Iris pigment epithelial cell (primary cell): ENCODE results near the gene NAP1L1.

ENCODE experiments used
- DNase-seq: peaks from one replicate; pipeline ENCODE4 v3.0.0-alpha.2; 2011; ENCODE audit warnings: low read depth

The NAP1L1 gene

DNA sequence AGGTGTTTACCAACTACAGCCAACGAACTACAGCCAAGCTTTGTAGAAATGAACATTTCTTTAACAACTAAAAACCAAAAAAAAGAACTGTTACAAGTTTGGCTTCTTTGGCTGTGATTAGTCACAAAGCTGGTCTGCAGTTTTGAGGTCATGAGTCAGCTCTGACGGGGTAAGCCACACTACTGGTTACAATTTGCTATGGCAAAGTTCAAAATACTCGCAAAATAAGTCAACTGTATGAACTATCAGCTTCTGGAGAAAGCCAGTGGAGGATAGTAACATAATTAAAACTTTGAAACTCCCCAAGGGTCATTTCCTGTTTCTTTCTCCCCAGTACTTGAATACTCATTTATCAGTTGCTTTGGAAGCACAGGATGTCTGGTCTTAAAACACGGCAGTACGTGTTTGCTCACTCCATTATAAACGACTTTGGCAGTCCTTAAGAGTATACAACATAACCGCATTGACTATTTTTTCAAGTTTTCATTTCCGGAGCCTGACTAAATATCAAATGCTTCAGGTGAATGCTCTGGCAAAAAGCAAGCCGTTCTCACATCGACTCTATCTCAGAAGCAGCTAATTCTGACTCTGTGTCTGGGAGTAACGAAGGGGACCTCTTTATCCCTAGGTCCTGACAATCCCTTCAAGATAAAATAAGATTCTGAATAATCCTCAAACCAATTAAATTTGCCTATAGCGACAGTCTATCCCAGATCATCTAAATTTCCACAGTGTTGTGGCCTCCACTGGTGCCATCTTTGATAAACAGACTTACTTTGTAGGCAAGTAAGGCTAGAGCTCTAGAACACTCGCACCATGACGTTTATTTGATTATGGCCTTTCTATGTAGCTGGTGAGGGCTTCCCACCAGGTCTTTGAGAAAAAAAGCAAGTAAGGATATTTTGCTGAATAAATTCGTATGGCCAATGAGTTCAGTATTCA lies 63.5 kb downstream of the NAP1L1 start:
- peak; percentile 98 for DNase-seq

DNA sequence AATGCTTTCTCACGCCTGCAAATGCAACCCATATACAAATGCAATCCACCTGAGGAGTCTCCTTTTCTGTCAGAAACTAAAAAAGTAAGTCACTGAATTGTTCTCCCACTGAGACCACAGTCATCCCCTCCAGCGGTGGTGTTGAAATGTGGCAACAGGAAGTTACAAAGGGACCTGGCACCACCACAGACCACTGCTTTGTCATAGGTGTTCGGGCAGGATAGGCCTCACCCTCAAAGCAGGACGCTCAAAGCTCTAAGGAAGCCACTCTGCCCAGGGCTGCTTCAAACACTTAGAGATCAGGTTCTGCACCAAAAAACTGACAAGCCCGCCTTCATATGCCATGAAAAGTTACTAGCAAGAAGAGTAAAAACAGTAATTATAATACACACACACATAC lies 64.2 kb downstream of the NAP1L1 start:
- peak; percentile 70 for DNase-seq

DNA sequence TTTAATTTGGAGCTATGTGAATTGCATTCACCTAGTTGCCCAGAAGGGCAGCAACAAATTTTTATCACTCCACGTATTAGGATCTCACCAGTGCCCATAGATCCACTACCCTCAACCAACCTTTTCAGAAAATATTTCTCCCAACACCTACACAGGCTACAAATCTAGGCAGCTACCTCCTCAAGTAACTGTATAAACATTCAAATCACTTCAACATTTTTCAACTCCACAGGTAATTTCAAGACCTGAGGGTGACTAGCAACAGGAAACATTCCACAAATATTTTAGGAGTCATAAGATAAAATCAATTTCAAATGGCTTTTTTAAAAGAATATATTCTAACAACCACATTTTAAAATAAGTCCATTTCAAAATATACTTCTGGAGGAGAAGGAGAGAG lies 65.8 kb downstream of the NAP1L1 start:
- no peak for DNase-seq

DNA sequence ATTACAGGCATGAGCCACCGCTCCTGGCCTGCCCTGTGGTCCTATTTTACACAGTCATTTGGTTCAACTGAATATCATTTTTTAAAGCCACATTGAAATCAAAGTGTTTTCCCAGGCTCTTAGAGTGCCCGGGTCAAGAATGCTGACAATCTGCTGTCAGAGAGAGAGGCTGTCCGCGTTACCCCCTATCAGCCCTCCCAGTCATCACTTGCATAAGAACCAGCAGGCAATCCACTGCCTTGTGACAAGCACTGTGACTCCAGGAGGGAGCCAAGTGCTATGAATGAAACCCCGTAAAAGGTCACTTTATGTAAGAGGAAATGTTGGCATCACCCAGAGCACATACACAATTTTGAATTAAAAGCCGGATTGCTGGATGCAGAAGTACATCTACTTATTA lies 66.4 kb downstream of the NAP1L1 start:
- peak; percentile 75 for DNase-seq

DNA sequence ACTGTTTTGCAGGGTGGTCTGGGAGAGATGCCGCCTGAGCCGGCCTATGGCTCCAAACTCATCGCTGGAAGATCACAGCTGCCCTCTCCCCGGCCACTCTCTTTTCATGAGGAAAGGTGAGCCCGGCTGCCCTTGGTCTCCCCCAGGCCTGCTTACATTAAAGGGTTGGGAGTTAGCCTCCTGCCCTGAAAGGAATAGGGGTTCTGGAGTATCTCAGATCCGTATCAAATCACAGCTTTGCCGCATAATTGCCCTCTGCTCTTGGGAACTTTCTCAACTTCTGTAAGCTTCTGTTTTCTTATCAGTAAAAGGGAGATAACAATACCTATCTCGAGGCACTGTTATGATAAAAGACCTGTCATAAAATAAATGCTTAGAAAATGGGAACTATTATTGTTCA lies 70.5 kb downstream of the NAP1L1 start:
- no peak for DNase-seq

DNA sequence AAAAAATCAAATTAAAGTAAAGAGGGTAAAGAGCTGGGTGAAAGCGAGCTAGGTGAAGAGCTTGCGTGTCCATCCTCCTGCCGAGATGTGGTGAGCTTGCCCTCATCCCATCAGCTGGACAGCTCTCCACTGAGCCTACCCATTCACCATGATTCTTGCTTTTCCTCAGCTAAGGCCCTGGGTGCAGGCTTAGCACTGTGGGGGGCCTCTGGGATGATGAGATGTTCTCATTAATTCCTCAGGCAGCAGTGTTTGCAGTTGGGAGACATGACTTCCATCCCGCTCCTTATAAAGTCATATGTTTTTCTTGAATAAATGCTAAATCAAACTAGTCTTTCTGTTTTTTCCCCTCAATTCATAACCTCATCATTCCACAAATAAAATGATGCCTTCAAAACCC lies 70.9 kb downstream of the NAP1L1 start:
- DNase-seq, result no peak

DNA sequence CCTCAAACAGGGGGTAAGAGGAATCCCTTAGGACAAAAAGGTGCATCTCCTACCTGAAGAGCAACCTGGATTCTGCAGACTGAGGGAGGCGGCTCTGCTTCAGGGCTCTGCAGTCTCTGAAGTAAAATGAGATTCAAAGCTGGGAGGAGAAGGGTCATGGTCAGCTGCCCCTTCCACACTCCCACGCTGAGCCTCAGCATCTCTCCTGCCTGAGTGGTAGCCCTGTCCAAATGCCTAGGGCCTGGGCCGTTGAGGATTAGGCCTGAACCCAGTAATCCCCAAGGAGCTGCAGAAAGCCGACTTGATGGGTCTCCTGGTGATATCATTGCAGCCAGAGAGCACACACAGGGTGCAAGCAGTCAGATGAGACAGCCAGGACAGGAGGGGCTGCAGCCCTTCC lies 71.8 kb downstream of the NAP1L1 start:
- no peak for DNase-seq

DNA sequence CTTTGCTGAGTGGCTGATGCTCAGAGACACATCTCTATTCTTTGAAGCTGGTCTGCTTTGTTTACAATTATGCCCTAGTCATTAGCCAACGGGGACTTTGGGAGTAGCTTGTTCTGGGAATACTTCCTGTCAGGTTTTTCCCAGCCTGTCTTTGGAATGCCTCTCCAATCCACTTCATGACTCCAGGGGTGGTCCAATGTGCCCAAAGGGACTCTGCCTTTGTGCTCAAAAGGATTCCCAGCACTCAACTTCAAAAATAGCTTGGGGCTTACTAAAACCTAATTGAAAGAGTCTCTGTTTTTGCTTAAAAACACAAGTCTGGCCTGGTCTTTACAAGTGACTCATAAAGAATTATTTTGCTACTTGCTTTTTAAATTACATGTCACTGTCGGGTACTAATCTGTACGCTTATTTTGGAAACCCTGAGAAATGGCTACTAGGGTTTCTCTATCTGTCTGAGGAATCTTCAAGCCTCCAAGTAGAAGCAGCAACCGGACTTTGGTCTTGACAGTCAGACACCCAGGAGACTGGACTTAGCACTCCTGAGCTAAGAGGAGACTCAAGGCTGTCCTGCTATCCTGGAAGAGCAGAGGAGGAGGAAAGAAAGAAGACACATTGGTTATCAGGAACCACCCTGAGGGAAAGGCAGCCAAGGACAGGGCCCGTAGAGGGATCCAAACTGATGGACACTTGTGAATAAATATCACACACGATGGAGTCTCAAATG lies 73.6 kb downstream of the NAP1L1 start:
- DNase-seq, result no peak

DNA sequence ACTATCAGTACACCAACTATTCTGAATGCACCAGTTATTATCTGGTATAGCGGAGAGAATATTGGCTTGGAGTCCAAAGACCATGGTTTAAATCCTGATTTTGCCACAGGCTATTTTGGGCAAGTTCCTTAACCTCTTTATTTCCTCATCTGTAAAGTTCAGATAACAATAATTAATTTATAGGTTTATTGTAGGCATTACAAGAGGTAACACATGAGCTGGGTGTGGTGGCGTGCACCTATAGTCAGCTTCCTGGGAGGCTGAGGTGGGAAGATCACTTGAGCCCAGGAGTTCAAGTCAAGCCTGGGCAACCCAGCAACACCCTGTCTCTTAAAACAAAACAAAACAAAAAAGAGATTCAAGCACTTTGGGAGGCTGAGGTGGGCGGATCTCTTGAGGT lies 76.1 kb downstream of the NAP1L1 start:
- no peak for DNase-seq

DNA sequence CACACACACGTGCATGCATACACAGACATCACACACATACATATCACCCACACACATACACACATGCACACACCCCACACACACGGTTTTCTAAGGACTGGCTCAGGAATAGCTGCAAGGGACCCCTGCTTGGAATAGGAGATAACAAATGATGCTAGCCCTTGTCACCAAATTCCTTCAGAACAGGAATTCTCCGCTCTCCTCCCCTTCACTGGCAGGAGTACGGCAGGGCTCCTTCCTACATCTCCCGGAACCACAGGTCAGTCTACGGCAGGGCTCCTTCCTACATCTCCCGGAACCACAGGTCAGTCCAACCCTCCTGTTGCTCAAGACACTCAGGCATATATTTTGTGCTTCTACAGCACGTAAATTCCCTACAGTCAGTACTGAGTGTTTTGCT lies 76.8 kb downstream of the NAP1L1 start:
- no peak for DNase-seq

DNA sequence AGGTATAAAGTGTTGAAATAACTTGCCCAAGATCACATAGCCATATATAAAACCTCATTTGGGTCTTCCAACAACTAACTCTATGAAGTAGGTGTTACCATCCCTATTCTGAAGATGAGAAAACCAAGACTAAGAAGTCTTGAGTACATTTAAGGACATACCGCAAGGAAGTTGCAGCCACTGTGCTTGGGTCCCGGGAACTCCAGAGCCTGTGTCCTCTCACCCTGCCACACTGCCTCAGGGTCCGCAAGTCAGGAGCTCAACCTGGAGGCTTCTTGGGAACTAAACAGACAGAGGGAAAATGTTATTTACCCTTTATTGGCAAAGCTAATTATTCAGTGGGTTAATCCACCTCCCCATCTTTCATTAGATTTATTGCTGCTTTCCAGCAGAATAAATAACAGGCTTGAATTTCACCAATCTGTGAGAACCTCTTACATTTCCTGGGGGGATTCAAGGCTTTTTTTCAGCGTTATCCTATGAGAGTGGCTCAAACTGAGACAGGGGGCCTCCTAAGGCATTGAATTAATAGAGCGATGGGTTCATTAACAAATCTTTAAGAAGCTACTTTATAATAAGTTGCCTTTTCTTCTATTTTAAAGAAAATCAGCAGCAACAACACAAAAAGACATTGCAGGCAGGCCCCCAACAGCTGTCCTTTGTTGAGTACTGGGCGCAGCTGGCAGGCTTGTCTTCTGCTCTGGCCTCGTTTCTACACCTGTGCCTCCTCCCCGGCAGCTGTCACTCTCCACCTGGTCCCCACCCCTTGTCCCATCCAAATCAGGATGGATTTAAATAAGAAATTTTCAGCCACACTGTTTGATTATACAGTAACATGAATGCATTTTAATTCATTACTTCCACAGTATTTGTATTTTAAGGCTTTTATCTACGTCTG lies 78.2 kb downstream of the NAP1L1 start:
- no peak for DNase-seq

DNA sequence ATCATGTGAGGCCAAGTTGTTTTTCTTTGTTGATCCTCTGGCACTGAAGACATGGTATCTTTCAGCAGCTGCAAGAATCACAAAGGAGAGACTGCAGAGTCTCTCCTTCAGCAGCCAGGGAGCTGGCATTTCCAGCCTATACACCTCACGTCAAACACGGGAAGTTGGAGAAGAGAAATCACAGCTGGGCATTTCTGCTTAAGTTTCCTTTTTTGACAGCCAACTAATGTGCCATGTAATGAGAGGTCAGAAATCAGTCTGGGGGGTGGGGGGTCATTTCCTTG lies 81.2 kb downstream of the NAP1L1 start:
- DNase-seq, result no peak

DNA sequence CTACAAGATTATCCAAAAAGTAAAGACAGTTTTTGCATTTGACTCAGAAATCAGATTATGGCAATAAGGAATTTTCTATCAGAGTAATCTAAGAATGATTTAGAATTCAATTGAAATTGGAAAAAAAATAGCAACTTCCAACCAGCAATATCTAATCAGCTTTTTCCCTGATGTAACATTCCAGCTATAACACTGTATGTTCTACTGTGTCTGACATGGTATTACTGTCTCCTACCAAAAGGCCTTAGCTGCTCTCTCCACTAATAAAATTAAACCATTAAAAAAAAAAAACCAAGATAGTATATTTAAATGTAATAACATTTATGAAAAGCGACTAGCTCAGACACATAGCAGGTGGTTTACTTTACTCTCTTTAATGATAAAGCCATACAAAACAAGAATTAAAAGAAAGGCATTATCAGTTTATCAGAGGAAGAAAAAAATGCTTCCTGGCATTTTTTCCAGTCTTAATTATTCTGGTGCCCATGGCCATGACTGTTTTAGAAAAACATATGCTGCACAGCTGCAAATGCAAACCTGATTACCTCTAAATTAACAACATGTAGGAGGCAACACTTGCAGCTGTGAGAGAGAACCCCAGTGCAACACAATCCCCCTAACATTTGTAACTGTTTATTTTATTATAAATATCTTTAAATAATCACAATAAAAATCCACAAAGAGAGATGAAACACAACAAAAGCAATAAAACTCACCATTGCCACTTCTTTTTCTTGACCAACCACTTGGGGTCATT lies 81.7 kb downstream of the NAP1L1 start:
- no peak for DNase-seq

DNA sequence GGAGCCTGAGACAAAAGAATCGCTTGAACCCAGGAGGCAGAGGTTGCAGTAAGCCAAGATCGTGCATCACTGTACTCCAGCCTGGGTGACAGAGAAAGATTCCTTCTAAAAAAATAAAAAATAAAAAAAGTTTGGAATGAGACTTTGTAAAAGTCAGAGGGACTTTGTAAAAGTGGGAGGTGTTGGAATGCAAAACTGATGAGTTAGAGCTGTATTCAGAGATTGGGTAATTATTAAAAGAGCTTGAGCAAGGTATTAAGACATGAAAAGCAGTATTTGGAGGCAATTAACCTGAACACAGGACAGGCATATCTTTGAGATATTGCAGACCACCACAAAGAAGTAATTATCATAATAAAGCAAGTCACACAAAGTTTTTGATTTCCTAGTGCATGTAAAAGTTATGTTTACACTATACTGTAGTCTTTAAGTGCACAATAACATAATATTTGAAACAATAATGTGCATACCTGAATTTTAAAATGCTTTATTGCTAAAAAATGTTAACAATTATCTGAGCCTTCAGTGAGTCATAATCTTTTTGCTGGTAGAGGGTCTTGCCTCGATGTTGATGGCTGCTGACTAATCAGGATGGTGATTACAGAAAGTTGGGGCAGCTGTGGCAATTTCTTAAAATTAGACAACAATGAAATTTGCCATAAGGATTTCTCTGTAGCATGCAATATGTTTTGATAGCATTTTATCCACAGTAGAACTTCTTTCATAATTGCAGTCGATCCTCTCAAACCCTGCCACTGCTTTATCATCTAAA lies 86.0 kb downstream of the NAP1L1 start:
- no peak for DNase-seq

DNA sequence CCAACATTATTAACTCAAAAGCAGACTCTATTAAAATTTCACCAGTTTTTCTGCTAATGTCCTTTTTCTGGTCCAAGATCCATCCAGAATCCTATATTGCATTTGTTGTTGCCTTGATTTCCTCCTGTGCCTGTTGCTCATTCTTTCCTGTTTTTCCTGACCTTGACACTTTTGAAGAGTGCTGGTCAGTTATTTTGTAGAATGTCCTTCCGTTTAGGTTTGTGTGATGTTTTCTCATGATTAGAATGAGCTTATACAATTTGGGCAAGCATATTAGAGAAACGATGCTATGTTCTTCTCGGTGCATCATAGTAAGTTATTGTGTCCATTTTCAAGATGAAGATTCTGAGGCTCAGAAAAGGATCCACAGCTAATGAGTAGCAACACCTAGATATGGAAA lies 86.8 kb downstream of the NAP1L1 start:
- no peak for DNase-seq

DNA sequence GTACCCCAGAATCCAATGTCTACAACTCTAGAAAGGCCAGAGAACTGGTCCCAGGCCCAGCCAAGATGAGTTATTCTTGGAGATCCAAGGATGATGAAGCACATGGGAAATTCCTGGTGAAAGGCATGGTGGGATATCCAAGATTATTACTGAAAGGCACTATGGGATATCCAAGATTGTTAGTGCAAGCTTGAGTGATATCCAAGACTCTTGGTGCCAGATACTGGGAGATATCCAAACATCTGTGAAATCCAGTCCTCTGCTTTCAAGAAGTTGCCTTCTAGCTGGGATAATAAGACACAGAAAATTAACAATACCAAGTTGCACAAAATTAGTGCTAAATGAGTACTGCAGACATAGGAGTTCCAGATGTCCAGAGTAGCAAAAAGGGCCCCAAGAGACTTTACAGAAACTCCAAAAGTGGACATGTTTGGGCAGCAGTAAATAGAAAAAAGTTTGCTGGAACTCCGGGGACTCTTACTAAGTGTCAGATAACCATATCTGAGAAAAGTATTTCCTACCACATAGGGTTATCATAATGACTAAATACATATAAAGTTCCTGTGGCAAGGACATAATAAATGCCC lies 87.5 kb downstream of the NAP1L1 start:
- no peak for DNase-seq

DNA sequence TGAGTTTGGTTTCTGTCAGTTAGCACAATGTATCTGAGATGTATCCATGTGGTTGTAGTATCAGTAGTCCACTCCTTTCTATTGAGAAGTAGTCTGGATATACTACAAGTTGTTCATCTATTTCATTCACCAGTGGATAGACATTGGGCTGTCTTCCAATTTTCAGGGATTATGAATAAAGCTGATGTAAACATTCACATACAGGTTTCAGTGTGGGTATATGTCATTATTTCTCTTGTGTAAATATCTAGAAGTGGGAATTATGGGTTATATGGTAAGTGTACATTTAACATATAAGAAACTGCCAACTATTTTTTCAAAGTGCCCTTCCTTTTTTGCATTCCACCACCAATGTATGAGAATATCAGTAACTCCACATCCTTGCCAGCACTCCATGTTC lies 88.8 kb downstream of the NAP1L1 start:
- peak; percentile 49 for DNase-seq

DNA sequence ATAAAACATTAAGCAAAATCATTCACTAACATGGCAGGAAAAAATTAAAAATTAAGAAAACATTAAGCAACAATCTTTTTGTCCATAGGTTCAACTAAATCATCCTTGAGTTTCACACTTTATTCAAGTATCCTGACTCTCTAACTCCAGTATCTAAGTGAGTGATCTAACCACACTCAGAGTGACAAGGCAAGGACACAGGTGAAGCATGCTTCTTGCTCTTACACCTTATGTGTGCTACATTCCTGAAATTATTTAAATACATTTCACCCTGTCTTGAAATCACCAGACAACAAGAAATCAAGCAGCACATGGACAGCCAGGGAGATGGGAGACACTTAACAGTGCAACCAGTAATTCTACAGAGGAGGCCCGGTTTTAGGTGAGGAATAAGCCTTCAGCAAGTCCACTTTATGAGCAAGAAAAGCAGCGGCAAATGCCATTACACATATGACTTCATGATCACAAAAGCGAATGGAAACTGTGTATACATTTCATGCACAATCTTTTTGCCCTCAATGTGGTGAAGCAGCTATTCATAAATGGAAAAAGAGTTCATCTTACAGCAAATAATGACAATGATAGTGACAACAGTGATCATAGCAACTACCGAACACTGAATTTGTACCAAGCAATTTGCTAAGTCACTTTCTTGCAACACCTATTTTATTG lies 90.3 kb downstream of the NAP1L1 start:
- DNase-seq, result no peak

DNA sequence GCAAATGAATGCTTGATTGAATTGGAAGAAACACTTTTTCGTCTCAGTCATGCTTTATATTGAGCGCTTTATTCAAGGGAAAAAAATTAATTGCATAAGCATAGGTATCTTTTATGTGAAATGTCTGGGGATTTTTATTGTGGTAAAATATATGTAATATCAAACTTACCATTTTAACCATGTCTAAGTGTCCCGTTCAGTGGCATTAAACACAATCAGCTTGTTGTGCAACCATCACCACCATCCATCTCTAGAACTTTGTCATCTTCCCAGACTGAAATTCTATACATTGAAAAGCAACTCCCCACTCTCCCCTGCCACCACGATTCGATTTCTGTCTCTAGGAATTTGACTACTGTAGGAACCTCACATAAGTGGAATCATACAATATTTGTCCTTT lies 92.7 kb downstream of the NAP1L1 start:
- no peak for DNase-seq
